OCI-LY1 (cell line): ENCODE data around the gene FAM83F.

Experiments
- H2AFZ ChIP-seq: fragments of 200-600 bp; sonication (generic), shearing (Covaris generic); 2 replicates; pipeline ENCODE4 v1.6.0; 2014; ENCODE audit warnings: antibody characterized with exemption, mild to moderate bottlenecking, low read length
- H3F3A ChIP-seq: fragments of 200-600 bp; sonication (generic), shearing (Covaris generic); 2 replicates; pipeline ENCODE4 v1.6.0; 2014; ENCODE audit warnings: mild to moderate bottlenecking, antibody characterized with exemption, low read length, moderate library complexity; ENCODE audit not compliant: insufficient read depth
- H3K27ac ChIP-seq: fragments of 200-600 bp; sonication (generic); 2 replicates; pipeline ENCODE4 v1.5.1; 2014; ENCODE audit warnings: low read length, mixed run types, mild to moderate bottlenecking, low read depth; ENCODE audit not compliant: poor library complexity, severe bottlenecking
- H3K27me3 ChIP-seq: fragments of 200-600 bp; sonication (generic); 2 replicates; pipeline ENCODE4 v1.6.0; 2014; ENCODE audit warnings: antibody characterized with exemption, mild to moderate bottlenecking, low read length, moderate library complexity; ENCODE audit not compliant: insufficient read depth
- H3K36me3 ChIP-seq: fragments of 200-600 bp; sonication (generic); 2 replicates; pipeline ENCODE4 v1.6.1; 2014; ENCODE audit warnings: mild to moderate bottlenecking, antibody characterized with exemption, low read length, moderate library complexity, mixed read lengths; ENCODE audit not compliant: insufficient read depth
- H3K4me1 ChIP-seq: fragments of 200-600 bp; sonication (generic); 2 replicates; pipeline ENCODE4 v1.5.1; 2014; ENCODE audit warnings: mild to moderate bottlenecking, low read length, moderate library complexity; ENCODE audit not compliant: insufficient read depth, severe bottlenecking
- H3K4me2 ChIP-seq: fragments of 200-600 bp; sonication (generic), shearing (Covaris generic); 2 replicates; pipeline ENCODE4 v1.6.1; 2014; ENCODE audit warnings: low read length
- H3K4me3 ChIP-seq: fragments of 200-600 bp; sonication (generic); 2 replicates; pipeline ENCODE4 v1.5.1; 2014; ENCODE audit warnings: low read length, low read depth, mild to moderate bottlenecking, mixed read lengths; ENCODE audit not compliant: poor library complexity, severe bottlenecking
- H3K79me2 ChIP-seq: fragments of 200-600 bp; shearing (Covaris generic); 2 replicates; pipeline ENCODE4 v1.6.1; 2016; ENCODE audit warnings: mixed run types, low read length, mixed read lengths; ENCODE audit not compliant: insufficient read depth
- H3K9ac ChIP-seq: fragments of 200-600 bp; sonication (generic), shearing (Covaris generic); 2 replicates; pipeline ENCODE4 v1.6.1; 2014; ENCODE audit warnings: mild to moderate bottlenecking, low read length, mixed read lengths
- H3K9me2 ChIP-seq: fragments of 200-600 bp; sonication (generic), shearing (Covaris generic); 2 replicates; pipeline ENCODE4 v1.6.1; 2014; ENCODE audit warnings: low read depth, mild to moderate bottlenecking, low read length, mixed read lengths
- H3K9me3 ChIP-seq: fragments of 200-600 bp; shearing (Covaris generic); 2 replicates; pipeline ENCODE4 v1.6.1; 2014; ENCODE audit warnings: low read length, mixed read lengths
- H4K20me1 ChIP-seq: fragments of 200-600 bp; sonication (generic), shearing (Covaris generic); 2 replicates; pipeline ENCODE4 v1.6.0; 2016; ENCODE audit warnings: mild to moderate bottlenecking, low read length; ENCODE audit not compliant: insufficient read depth
- CTCF ChIP-seq: fragments of 200-600 bp; sonication (generic), shearing (Covaris generic); IDR thresholded peaks from 2 replicates; pipeline ENCODE4 v1.5.1; 2017; ENCODE audit warnings: mild to moderate bottlenecking, antibody characterized with exemption, low read length, moderate library complexity, mixed read lengths
- EZH2 ChIP-seq: fragments of 200-600 bp; sonication (generic), shearing (Covaris generic); IDR thresholded peaks from 2 replicates; pipeline ENCODE4 v1.8.0; 2017; ENCODE audit warnings: borderline replicate concordance, mixed run types, mild to moderate bottlenecking, antibody characterized with exemption, low read length, moderate library complexity, mixed read lengths

FAM83F gene

GRCh38 chr22:39972641-39973040 is 22.1 kb upstream of the FAM83F start:
- no peaks in the 10 kb centered on the region for H3K36me3 ChIP-seq
- no peak overlapping the region for H3K4me2 ChIP-seq
- TF ChIP-seq CTCF = no peak
- TF ChIP-seq EZH2 = no peak
- no peaks in the 10 kb centered on the region for H3K4me1 ChIP-seq
- no peaks in the 10 kb centered on the region for H3K79me2 ChIP-seq
- peaks cover 12% of the 10 kb centered on the region for H3K27me3 ChIP-seq
- H3F3A ChIP-seq = no peaks in the 10 kb centered on the region
- H3K9me2 ChIP-seq = no peaks in the 10 kb centered on the region
- no peak overlapping the region for H2AFZ ChIP-seq
- H3K27ac ChIP-seq = no peak overlapping the region
- H3K4me3 ChIP-seq = no peak overlapping the region
- no peaks in the 10 kb centered on the region for H4K20me1 ChIP-seq
- no peaks in the 10 kb centered on the region for H3K9me3 ChIP-seq
- no peak overlapping the region for H3K9ac ChIP-seq

GRCh38 chr22:39973656-39974055 is 21.1 kb upstream of the FAM83F start:
- H3K4me1 ChIP-seq = no peaks in the 10 kb centered on the region
- no peaks in the 10 kb centered on the region for H3K36me3 ChIP-seq

GRCh38 chr22:39974065-39974464 is 20.7 kb upstream of the FAM83F start:
- no peaks in the 10 kb centered on the region for H3F3A ChIP-seq
- H3K4me3 ChIP-seq = no peak overlapping the region
- TF ChIP-seq CTCF = no peak
- TF ChIP-seq EZH2 = no peak
- no peaks in the 10 kb centered on the region for H3K79me2 ChIP-seq
- H3K36me3 ChIP-seq = no peaks in the 10 kb centered on the region
- H3K4me2 ChIP-seq = no peak overlapping the region
- no peak overlapping the region for H2AFZ ChIP-seq
- no peak overlapping the region for H3K27ac ChIP-seq
- H4K20me1 ChIP-seq = no peaks in the 10 kb centered on the region
- no peaks in the 10 kb centered on the region for H3K4me1 ChIP-seq
- H3K9ac ChIP-seq = no peak overlapping the region
- H3K27me3 ChIP-seq = peaks cover 12% of the 10 kb centered on the region
- no peaks in the 10 kb centered on the region for H3K9me3 ChIP-seq
- H3K9me2 ChIP-seq = no peaks in the 10 kb centered on the region

More at GRCh38 chr22:39973656-39974055, 21.1 kb upstream of the FAM83F start:
- H3F3A ChIP-seq = no peaks in the 10 kb centered on the region
- H2AFZ ChIP-seq = no peak overlapping the region
- no peak overlapping the region for H3K27ac ChIP-seq
- H3K9ac ChIP-seq = no peak overlapping the region
- H4K20me1 ChIP-seq = no peaks in the 10 kb centered on the region
- H3K9me3 ChIP-seq = no peaks in the 10 kb centered on the region
- H3K9me2 ChIP-seq = no peaks in the 10 kb centered on the region
- TF ChIP-seq EZH2 (no peak), CTCF (no peak)
- no peak overlapping the region for H3K4me3 ChIP-seq
- H3K79me2 ChIP-seq = no peaks in the 10 kb centered on the region
- H3K27me3 ChIP-seq = peaks cover 12% of the 10 kb centered on the region
- no peak overlapping the region for H3K4me2 ChIP-seq
